22Rv1 (cell line): ENCODE measurements around the gene TTLL8.

Source experiments
- H3K27ac ChIP-seq: fragments of 450-650 bp; 2 replicates; pipeline ENCODE4 v1.5.1; 2017
- ZFX ChIP-seq: fragments of 450-650 bp; IDR thresholded peaks from 2 replicates; pipeline ENCODE4 v1.6.1; 2017; ENCODE audit warnings: antibody characterized with exemption, borderline replicate concordance
- TF ChIP-seq, protein P1 (sequence below): fragments of 450-650 bp; IDR thresholded peaks from 2 replicates; pipeline ENCODE4 v1.5.1; 2017; ENCODE audit warnings: mild to moderate bottlenecking

Gene TTLL8

DNA sequence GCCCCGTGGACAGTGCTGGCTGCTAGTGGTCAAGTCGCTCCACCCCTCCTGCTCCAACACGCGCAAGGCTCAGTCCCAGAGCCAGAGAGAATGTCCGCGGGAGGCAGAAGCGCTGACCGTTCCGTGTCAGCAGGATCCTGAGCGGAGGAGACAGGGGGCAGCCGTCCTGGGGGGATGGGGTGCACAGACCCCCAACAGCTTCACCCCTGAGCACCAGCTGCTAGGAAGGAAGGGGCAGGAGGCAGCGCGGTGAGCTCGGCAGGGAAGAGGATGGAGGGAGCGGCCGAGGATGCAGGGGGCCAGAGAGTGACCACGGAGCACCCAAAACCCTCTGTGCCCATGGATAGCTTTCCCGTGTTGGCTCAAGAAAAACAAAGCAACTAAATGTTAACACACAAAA lies 6.4 kb upstream of the TTLL8 start:
- TF ChIP-seq, protein P1, sequence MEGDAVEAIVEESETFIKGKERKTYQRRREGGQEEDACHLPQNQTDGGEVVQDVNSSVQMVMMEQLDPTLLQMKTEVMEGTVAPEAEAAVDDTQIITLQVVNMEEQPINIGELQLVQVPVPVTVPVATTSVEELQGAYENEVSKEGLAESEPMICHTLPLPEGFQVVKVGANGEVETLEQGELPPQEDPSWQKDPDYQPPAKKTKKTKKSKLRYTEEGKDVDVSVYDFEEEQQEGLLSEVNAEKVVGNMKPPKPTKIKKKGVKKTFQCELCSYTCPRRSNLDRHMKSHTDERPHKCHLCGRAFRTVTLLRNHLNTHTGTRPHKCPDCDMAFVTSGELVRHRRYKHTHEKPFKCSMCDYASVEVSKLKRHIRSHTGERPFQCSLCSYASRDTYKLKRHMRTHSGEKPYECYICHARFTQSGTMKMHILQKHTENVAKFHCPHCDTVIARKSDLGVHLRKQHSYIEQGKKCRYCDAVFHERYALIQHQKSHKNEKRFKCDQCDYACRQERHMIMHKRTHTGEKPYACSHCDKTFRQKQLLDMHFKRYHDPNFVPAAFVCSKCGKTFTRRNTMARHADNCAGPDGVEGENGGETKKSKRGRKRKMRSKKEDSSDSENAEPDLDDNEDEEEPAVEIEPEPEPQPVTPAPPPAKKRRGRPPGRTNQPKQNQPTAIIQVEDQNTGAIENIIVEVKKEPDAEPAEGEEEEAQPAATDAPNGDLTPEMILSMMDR: no peak
- no peak for TF ChIP-seq ZFX
- H3K27ac ChIP-seq: no peak overlapping the region

DNA sequence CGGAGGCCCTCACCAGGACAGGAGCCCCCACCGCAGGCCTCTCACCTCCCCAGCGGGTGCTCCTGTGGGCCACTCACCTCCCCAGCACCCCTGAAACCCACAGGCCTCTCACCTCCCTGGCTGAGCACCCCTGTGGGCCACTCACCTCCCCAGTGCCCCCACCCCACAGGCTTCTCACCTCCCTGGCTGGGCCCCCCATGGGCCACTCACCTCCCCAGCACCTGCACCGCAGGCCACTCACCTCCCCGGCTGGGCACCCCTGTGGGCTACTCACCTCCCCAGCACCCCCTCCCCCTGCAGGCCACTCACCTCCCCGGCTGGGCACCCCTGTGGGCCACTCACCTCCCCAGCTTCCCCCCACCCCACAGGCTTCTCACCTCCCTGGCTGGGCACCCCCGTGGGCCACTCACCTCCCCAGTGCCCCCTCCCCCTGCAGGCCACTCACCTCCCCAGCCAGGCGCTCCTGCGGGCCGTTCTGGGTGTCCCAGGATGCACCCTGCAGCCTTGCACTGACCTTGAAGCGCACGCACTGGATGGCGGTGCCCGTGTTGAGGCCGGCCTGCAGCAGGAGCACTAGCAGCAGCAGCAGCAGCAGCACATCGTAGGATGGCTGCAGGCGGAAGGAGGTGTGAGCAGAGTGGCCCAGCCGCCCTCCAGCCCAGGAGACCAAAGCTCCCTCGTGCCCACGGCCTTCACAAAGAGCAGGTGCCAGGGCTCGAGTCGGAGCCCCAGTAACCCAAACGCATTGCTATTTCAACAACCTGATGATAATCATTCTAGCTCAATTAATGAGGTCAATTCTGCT lies 5.7 kb upstream of the TTLL8 start:
- TF ChIP-seq, protein P1: no peak
- TF ChIP-seq ZFX: no peak
- H3K27ac ChIP-seq: no peak overlapping the region

DNA sequence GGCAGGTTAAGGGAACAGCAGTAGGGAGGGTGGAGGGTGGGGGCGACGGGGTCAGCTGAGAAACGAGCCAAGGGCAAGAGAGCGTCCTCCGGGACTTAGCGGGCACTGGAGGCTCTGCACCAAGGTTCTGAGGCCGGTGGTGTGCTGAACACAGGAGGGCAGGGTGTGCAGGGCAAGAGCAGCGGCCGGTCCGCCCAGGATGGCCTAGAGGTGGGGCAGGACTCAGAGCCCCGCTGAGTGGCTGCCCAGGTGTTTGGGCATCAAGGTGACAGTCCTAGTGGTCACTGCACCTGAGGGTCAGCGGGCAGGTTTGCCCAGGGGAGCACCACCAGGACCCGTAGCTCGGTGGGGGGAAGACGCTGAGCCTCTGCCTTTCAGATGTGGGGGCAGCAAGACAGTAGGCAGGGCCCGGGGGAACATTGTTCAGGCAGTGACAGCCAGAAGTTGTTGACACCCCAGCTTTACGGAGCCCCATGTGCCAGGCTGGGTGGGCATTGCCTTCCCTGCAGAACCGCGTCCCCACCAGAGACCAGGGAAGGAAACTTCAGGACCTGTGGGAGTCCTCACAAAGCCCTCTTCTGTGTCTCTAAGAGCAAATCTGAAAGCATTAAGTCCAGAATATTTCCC lies 4.5 kb upstream of the TTLL8 start:
- TF ChIP-seq, protein P1: no peak
- no peak for TF ChIP-seq ZFX
- H3K27ac ChIP-seq: no peak overlapping the region

DNA sequence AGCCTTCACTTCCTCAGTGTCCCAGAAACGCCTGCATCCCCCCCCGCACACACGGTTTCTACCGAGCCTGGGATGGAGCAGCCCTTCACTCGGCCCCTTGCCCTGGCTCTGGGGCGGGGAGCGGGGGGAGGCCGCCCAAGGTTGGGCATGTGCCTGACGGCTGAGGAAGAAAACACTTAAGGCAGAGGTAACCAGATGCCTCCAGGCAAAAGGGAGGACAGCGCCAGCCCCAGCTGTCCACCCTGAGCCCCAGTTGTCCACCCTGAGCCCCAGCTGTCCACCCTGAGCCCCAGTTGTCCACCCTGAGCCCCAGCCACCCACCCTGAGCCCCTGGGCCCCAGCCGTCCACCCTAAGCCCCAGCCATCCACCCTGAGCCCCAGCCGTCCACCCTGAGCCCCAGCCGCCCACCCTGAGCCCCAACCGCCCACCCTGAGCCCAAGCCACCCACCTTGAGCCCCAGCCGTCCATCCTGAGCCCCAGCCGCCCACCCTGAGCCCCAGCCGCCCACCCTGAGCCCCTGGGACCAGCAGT lies 3.8 kb upstream of the TTLL8 start:
- TF ChIP-seq, protein P1: no peak
- no peak for TF ChIP-seq ZFX
- no peak overlapping the region for H3K27ac ChIP-seq

DNA sequence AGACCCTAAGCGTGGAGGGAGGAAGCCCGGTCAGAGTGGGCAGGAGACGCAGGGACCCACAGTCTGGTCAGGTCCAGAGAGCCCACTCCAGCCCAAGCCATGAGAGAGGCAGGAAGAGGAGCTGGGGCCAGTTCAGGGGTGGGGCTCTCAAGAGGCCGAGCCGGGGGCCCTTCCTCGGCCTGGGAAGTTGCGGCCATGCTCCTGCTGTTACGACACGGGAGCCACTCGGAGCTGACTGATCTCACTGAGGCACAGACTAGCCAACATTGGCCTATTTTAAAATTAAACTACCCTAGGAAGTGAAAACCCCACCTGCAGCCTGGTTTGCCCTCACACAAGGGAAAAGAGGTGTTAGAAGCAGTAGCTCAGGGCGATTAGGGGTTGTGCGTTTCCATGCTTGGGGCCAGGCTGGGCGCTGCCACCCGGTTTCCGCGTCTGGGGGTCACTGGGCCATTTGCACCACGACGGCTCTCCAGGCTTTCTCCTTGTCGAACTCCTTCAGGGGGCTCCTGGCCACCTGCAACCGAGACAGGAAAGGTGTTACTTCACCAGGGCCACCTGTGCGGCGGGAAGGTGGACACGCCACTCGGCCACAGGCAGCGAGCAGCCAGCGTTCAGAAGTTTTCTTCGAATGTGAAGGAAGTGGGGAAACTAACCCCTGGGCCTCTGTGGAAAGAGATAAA lies 3.2 kb upstream of the TTLL8 start:
- TF ChIP-seq, protein P1: no peak
- no peak for TF ChIP-seq ZFX
- H3K27ac ChIP-seq: no peak overlapping the region

DNA sequence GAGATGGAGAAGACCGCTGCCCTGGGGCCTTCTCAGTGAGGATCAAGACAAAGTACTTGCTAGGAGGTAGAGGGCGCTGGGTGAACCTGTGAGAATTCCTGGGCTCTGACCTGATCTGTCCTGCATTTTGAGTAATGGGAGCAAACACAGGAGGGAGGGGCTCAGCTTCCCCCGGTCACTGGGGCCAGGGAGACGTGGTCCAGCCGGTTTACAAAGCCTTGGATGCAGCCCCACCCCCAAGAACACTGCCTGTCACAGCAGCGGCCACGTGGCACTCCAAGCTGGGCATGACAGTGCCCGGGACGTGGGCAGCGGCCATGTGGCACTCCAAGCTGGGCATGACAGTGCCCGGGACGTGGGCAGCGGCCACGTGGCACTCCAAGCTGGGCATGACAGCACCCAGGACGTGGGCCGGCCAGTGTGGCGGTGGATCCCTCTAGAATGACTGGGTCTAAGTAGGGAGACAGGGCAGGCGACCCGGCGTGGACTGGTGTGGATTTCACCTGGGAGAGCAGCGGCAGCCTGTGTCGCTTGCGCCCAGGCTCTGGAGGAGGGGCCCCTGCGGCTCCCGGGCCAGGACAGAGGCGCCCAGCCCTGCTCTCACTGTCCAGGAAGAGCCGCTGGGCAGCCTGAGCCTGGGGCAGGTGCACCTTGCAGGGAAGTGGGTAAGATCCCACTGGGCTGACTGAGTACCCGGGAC lies 2.5 kb upstream of the TTLL8 start:
- H3K27ac ChIP-seq: no peak overlapping the region
- TF ChIP-seq, protein P1: no peak; the same call in 1 of the 2 replicates
- no peak for TF ChIP-seq ZFX
